Stimulated activated CD4-positive, alpha-beta T cell treated with anti-CD3 and anti-CD28 coated beads, Interleukin-2, amount 100 ng/mL, for 24 hours (primary cell): ENCODE results near the gene SLC30A9.

Experiments used
- DNase-seq, 2 donors: peaks; one replicate each; pipeline ENCODE4 v3.0.0-alpha.2; 2020

The SLC30A9 gene

GRCh38 chr4:42008011-42008786 lies 17.9 kb downstream of the SLC30A9 start:
- no peak for DNase-seq

GRCh38 chr4:42015438-42015837 lies 25.1 kb downstream of the SLC30A9 start:
- no peak for DNase-seq

DNA sequence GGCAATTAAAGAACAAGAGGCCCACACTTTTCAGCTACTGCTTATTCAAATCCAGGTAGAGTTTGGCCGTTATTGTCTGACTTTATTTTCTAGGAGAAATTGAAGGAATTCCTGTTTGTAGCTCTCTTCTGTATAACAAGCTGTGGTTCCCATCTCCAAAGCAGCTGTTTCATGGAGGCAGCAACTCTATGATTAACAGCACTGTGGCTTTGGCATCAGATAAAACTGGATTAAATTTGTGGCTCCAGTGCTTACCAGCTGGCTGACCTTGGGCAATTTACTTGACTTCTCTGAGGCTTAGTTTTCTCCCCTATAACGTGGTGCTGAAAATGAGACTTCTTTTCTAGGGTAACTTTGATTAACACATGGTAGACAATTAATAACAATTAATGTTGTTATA lies 28.1 kb downstream of the SLC30A9 start:
- no peak for DNase-seq

DNA sequence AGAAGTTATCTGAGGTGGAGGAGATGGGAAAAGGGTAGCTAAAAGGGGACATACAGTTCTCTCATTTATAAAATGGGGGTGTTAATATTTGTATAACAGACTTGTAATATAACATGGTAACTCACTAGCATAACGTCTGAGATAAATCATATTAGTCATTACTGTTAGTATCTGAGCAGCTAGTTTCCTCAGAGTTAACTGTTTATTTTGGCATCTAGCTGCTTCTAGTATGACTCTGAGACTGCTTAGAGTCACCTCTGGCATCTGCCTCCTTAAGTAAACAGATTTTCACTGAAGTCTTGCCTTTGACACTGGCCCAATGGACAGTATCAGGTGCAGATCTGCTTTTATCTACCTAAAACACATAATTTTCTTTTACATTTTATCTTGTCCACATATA lies 58.1 kb downstream of the SLC30A9 start:
- no peak for DNase-seq

GRCh38 chr4:42050516-42051249 lies 60.4 kb downstream of the SLC30A9 start:
- no peak for DNase-seq

DNA sequence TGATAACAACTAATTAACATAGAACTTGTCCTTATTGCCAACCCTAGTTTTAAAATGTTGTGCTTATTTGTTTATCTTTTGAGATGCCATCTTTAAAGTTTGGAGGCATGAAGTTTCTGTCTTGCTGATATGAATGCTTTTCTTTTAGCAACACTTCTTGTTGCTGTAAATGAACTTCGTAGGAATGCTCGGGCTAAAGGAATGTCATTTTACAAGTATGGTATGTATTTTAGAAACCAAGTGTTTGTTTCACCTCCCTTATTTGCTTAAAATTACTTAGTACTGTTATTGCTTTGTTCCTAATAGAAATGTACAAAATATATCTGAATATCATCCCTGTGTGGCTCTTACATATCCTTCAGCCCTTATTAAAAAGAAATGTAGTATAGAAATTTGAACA lies 76.1 kb downstream of the SLC30A9 start:
- no peak for DNase-seq

DNA sequence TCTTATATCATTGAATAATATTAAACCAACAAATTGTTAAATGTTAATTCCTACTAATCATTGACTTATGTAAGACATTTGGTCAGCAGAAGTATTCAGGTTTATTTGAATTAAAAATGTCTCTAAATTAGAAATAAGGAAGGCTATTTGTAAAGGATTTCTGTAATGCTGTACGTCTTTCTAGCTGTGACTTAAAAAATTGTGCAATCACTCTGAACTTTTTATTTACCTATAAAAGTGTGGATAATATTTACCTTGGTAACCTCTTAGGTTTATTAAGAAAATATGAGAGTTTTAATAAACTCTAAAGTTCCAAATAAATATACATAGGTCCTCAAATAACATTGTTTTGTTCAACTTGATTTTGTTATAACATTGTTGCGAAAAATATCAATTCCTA lies 76.9 kb downstream of the SLC30A9 start:
- DNase-seq: no peak

DNA sequence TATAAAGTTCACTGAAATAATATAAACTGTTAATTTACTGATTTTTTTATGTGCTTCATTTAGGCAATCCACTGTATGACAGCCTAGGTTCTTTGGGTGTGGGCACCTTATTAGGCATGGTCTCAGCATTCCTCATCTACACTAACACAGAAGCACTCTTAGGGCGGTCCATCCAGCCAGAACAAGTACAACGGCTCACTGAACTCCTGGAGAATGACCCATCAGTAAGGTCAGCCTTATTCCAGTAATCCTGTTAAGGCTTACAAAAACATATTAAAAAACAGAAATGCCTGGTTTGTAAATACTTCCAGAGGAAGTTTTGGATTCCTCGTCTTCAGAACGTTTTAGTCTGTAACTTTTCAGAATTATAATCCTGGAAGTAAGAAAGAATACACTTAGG lies 80.1 kb downstream of the SLC30A9 start:
- no peak for DNase-seq

- DNase-seq: no peak
Observed at GRCh38 chr4:42074294-42074693, 84.0 kb downstream of the SLC30A9 start.

- no peak for DNase-seq
Observed at GRCh38 chr4:42078184-42078801, 88.0 kb downstream of the SLC30A9 start.

- no peak for DNase-seq
Observed at GRCh38 chr4:42080306-42080705, 90.0 kb downstream of the SLC30A9 start.

- DNase-seq: no peak
Observed at GRCh38 chr4:42083816-42084215, 93.5 kb downstream of the SLC30A9 start.

GRCh38 chr4:42088386-42088785 lies 98.1 kb downstream of the SLC30A9 start:
- DNase-seq: no peak

DNA sequence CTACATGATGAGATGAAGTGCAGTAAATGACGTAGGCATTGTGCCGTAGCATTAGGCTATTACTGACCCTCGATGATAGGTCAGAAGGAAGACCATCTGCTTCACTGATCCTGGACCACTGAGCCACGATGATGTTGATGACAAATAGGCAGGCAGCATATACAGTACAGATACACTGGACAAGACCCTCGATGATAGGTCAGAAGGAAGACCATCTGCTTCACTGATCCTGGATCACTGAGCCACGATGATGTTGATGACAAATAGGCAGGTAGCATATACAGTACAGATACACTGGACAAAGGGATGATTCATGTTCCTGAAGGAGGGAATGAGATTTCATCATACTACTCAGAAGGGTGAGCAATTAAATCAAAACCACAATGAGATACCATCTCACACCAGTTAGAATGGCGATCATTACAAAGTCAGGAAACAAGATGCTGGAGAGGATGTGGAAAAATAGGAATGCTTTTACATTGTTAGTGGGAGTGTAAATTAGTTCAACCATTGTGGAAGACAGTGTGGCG lies 111.2 kb downstream of the SLC30A9 start:
- no peak for DNase-seq

DNA sequence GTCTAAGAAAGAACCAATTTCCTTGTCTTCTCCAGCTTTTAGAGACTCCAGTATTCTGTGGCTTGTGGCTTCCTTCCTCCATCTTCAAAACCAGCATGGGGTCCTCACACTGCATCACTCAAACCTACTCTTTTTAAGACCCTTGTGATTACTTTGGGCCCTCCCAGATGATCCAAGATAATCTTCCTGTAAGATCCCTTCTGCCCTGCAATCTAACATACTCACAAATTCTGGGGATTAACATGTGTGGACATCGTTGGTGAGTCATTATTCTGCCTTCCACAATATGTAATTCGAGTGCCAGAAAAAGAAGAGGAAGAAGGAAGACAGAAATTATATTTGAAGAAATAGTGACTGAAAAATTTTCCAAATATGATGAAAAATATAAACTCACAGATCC lies 114.2 kb downstream of the SLC30A9 start:
- no peak for DNase-seq

- no peak for DNase-seq
Observed at GRCh38 chr4:42112846-42113245, 122.5 kb downstream of the SLC30A9 start.

DNA sequence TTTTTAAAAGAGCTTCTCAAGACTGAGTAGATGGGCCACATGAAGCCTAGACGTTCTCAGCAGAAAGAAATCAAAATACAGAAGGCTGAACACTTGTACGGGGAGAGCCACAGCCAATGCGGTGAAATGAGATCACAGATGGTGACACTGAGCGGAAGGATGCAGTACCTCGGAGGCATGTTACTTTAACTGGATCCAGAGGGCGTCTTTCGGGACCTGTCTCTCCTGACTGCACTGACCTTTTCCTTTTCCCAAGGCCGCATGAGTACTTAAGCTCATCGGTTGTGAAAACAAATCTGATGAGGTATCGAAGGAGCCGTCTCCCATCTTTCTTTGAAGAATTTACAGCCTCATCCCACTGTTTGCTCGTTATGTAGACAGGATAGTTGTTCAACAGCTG lies 129.6 kb downstream of the SLC30A9 start:
- DNase-seq: no peak

DNA sequence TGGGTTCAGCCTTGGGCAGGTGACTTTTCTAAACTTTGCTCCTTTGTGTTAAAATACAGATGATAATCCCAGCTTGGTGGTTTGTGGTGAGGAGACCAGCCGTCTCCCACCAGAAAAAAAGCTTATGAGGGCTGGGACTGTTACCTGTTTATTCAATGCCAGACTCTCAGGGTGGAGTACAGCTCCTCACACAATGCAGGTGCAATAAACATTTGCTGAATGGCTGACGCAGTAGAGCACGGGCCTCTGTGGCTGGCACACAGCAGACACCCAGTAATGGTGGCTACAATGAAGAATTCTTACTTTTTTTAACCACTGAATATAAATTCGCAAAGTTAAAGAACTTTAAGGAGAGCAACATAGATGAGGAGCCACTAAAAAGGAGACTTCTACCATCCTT lies 131.9 kb downstream of the SLC30A9 start:
- DNase-seq: no peak

- no peak for DNase-seq
Observed at GRCh38 chr4:42123071-42123644, 132.8 kb downstream of the SLC30A9 start.

GRCh38 chr4:42132099-42132498 lies 141.8 kb downstream of the SLC30A9 start:
- DNase-seq: no peak

- no peak for DNase-seq
Observed at GRCh38 chr4:42133006-42133405, 142.7 kb downstream of the SLC30A9 start.

DNA sequence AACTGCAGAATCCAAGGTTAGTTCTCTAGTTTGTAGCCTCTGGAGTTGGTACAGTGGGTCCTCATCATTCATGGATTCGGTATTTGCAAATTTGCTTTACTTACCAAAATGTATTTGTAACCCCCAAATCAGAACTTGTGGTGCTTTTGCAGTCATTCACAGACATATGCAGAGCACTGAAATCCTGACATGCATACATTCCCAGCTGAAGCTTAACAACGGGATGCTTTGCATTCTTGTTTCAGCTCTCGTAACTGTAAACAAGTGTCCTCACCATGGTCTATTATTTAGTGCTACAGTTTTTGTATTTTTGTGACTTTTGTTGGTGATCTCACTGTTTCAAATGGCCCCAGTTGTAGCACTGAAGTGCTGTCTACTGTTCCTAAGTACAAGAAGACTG lies 146.0 kb downstream of the SLC30A9 start:
- DNase-seq: no peak
